ENCODE results near the gene HSF4.
A peak's percentile ranks its signal among the peaks of the same experiment; 100 is the strongest.

HSF4 gene

DNA sequence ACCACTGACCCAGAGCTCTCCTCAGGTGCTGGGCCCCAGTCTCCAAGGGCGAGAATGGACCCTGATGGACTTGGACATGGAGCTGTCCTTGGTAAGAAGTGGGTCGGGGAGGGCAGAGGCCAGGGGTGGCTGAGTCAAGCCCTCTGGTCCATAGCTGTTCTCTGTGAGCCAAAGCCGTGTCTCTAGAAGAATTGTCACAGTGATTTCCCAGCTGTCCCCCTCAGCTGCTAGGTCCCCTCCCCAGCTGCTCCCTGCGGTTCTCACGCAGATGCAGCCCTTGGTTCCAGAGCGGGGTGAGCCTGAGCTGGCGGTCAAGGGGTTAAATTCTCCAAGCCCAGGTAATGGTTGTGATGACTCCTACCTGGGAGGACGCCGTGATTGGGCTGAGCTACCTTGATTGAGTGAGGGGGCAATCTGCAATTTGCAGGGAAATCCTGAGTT is 4.5 kb downstream of the HSF4 start:
- no peak for DNase-seq

DNA sequence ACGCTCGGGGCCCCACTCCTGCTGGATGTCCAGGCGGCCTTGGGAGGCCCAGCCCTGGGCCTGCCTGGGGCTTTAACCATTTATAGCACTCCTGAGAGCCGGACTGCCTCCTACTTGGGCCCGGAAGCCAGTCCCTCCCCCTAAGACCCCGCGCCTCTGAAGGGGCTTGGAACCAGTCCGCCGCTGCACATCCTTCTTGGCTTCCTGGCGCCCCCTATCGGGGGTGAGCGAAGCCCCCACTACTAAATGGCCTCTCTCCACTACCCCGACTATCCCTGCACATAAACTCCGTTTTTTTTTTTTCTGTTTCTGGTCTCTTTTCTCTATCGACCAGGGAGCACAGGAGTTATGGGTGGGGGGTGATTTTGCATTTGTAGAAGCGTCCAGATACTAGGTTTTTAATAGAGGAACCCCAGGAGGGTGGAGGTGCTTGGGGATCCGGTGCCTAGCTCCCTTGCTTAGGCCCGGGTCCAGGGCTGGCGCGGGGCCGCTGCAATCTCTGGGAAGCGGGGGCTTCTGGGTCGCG is 5.2 kb downstream of the HSF4 start:
- peak; percentile 50 for DNase-seq

DNA sequence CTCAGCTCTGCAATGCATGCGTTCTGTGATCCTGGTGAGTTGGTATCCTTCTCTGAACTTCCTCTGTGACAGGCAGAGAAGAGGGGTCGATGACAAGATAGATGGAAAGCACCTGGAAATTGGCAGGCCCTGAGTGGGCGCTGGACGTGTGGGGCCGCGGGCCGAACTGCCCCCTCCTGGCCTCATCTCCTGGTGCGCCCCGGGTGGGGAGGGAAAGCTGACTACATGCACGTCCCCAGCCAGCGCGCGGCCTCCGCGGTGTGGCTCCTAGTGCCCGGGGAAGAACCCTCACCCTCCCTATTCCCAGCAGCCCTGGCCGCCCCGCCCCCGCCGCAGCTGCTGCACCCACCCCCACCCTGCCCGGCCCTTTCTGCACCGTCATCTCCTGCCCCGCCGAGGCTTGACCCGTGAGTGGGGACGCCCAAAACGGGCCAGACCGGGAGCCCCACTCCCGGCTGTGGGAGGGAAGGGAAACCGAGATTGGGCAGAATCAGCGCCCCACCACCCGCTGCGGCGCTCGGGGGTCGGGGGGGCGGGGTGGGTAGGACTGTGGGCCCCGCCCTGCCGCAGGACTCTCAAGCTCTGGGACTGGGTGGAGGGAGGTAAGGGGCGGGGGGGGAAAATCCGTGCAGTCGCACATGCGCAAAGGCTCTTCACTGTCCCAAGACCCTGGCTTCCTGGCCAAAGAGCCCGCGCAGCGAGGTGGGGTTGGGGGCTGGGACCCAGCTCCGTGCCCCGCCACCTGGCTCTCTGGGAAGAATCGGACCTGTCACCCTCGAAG is 5.8 kb downstream of the HSF4 start, which contains the start of gene NOL3:
TSS of gene NOL3 (plus strand) at position 371 of the 781 bp plus-strand sequence.
- peak; percentile 70 for DNase-seq

DNA sequence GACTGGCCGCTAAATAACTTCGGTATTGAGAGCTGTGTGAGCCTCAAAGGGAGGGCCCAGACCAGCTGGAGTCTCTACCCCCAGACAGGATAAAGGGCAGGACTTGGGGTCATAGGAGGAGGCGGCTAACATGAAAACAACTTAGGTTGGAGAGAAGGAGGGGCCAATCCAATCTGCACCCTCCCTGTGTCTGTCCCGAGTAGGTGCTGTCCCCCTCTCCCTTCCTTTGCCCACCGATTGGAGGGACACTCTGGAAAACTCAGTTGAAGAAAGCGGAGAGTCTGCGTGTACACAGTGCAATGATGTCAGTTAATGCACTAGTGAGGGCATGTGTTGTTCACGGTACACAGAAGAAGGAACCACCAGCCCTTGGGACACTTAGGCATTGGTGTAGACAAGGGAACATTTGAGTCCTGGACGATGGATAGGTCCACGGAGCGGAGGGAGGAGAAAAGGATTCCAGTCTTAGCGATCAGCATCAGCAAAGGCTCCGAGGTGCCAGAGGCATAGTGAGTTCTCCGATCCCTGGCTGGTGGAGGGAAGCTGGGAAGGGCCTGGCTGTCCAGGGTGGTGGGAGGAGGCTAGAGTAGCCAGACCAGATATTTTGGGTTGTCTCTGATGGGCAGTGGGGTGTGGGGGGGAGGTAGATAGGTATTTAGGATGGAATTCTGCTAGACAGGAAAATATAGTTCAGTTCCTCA is 6.6 kb downstream of the HSF4 start:
- peak; percentile 39 for DNase-seq

DNA sequence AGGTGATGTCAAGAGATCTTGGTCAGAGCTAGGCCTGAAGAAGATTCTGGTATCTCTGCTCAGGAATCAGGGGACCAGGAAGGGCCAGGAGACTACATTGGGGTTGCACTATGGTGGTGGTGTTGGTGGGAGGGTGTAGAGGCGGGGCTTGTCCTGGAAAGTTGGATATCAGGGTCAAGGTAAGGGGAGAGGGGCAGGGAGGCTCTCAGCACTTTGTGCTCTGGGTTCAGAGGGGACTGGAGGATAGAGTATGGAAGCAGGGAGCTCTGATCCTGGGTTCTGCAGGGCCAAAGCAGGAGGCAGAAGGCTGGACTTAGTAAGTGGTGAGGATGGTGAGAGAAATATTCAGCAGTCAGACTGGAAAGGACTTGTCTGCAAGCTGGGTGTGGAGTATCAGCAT is 8.8 kb downstream of the HSF4 start:
- DNase-seq, result no peak

DNA sequence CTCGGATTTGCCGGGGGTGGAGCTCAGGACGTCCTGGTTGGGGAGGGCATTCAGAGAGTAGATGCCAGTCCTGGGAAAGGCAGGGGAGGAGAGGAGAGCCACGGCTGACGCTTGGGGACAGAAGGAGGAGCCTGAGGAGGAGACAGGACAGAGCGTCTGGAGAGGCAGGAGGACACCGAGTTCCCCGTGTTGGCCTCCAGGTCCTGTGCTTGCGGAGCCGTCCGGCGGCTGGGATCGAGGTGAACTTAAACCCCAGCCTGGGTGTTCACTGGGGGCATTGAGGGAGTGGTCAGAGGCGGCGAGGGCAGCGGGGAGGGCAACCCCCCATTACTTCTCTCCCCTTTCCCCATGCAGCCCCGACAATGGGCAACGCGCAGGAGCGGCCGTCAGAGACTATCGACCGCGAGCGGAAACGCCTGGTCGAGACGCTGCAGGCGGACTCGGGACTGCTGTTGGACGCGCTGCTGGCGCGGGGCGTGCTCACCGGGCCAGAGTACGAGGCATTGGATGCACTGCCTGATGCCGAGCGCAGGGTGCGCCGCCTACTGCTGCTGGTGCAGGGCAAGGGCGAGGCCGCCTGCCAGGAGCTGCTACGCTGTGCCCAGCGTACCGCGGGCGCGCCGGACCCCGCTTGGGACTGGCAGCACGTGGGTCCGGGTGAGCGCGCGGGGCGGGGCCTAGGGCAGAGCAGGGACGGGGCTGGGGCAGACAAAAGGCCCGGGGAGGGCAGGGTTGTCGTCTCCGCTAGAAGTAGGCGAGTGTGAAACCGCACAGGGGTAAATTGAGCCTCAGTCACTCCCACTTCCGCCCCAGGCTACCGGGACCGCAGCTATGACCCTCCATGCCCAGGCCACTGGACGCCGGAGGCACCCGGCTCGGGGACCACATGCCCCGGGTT is 9.5 kb downstream of the HSF4 start:
- peak; percentile 54 for DNase-seq

DNA sequence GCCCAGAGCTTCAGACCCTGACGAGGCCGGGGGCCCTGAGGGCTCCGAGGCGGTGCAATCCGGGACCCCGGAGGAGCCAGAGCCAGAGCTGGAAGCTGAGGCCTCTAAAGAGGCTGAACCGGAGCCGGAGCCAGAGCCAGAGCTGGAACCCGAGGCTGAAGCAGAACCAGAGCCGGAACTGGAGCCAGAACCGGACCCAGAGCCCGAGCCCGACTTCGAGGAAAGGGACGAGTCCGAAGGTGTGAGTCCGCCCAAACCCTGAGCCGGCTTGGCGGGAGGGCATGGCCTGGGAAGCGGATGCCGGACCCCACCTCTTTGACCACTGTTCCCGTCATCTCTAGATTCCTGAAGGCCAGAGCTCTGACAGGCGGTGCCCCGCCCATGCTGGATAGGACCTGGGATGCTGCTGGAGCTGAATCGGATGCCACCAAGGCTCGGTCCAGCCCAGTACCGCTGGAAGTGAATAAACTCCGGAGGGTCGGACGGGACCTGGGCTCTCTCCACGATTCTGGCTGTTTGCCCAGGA is 10.2 kb downstream of the HSF4 start:
- DNase-seq, result no peak

DNA sequence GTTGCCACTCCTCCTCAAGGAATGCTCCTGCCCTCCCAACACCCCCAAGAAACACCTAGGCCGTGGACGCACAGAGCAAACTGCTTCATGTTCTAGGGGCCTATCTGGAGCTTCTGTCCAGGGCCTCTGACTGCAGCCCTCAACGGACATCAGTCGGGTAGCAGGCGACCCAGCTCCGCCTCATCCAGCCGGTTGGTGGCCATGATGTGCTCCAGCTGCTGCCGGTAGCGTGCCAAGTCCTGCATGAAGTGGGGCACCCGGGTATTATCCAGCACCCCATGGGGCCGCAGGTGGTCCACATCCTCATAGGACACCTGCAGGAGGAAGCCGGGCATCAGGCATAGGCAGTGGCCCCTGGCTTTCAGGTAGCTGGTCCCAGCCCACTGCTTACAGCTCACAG is 12.1 kb downstream of the HSF4 start:
- no peak for DNase-seq

DNA sequence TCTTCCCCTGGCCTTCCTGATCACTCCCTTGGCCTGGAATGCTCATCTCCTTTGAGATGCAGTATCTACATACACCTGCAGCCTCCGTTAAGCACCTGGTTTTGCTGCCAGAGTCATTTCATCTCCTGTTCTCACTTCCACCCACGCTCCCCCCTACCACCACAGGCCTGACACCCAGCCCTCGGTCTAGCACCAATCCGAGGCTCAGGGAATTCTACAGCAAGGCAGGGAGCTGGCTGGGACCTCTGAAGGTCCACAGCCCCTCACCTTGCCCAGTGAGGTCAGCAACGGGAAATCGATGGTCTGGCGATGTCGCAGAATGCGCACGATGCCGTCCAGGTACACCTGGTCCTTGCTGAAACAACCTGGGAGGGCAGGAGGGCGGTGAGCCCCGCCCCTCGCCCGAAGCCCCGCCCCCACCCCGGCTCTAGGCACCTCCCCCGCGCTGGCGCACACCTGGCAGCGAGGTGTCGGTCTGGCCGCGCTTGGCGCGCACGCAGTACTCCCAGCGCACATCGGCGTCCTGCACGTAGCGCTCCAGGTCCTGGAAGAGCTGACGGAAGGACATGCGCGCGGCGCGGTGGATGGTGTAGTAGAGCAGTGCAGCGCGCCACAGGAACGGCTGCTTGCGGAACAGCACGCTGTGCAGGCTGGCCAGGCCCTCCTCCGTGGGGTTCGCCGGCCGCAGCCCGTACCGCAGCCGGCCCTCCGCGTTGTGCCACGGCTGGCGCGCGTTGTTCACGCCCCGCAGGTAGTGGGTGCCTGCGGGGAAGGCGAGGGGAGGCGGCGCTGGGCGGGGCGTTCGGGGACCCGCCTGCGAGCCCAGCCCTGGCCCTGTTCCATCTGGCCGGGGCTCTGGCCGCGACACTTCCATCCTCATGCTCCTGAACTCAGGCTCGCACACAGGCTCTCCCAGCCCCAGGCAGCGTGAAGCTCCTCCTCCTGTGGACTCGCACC is 13.5 kb downstream of the HSF4 start:
- DNase-seq, result no peak

DNA sequence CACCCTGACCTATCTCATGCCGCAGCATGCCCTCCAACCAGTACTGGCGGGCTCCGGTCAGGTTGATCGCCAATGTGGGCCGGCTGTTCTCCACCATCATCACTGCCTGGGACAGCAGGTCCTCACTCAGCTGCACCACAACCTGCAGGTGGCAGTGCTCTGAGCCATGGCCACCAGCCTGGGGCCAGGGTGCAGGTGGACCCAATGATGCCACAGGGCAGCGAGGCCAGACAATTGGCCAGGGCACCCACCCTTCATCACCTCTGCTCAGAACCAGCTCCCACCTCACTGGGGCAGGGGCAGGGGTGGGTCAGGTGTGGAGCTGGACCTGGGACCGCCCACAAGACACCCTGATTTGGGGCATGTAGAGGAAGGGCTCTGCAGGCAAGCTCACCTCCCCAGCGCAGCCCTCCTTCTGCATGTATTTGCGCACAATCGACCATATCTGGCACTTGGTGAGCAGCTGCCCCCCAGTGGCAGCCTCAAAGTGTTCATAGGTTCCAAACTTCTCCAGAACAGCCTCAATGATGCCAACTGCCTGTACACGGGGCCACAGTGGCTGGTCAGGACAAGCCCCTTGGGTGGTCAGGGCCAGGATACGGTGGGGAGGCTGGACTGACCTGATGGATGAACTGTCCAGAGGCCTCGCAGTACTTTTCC is 15.0 kb downstream of the HSF4 start:
- DNase-seq, result no peak

DNA sequence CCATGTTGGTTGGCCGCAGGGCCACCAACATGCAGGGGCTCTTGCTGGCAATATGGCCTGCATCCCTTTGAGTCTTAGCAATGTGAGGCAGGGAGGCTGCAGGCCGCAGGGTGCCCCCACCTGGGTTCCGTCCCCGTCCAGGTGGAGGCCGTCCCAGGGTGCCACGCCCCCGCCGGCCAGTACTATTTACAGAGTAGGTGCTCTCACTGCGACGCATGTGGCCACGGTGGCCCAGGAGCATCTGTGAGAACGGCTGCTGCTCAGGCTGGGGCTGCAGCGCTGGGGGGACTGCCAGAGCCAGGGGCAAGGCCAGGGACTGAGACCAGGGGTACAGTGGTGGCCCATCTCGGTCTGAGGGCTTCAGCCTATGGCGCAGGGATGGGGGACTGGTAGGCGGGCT is 15.6 kb downstream of the HSF4 start:
- DNase-seq, result no peak

DNA sequence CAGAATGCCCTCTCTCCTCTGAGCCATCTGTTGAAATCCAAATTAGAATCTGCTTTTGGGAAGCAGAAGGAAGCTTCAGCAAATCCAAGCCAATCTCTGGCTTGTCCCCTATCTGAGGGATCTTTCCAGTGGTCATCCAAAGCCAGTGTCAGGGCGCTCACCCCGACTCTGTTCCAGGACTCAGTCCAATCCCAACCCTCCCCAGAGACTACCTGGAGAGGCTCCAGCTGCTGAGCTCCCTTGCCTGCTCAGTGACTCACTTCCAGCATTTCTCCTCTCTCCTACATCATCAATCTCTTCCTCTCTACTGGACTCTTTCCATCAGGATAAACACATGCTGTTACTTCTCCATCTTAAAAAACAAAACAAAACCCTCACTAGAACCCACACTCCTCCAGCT is 16.8 kb downstream of the HSF4 start:
- DNase-seq, result no peak

DNA sequence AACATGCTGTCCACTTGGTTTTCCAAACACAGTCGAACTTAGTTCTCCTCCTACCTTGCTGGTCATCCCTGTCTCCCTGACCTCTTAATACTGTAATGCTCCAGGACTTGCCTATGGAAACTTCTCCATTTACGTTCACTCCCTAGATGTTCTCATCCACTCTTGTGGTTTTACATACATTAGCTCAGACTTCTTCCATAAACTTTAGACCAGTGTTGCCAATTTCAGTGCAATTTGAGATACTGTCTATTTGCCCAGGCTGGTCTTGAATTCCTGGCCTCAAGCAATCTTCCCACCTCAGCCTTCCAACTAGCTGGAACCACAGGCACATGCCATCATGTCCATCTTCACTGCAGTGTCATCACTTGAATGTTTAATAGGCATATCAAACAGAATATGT is 17.7 kb downstream of the HSF4 start:
- DNase-seq, result no peak

DNA sequence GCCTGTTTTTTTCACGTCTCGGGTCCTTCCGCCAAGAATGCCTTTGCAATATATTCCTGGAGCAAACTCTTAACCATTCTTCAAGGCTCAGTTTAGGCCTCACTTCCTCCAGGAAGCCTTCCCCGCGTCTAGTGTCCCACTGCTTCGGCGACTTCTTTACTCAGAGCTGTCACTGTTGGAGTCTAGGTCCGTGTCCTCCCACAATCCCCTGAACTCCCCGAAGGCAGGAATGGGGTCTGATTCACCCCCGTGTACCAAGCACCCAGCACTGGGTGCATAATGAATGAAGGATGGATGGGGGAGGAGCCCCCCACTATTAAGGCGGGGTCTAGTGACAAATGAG is 18.7 kb downstream of the HSF4 start:
- DNase-seq, result no peak

DNA sequence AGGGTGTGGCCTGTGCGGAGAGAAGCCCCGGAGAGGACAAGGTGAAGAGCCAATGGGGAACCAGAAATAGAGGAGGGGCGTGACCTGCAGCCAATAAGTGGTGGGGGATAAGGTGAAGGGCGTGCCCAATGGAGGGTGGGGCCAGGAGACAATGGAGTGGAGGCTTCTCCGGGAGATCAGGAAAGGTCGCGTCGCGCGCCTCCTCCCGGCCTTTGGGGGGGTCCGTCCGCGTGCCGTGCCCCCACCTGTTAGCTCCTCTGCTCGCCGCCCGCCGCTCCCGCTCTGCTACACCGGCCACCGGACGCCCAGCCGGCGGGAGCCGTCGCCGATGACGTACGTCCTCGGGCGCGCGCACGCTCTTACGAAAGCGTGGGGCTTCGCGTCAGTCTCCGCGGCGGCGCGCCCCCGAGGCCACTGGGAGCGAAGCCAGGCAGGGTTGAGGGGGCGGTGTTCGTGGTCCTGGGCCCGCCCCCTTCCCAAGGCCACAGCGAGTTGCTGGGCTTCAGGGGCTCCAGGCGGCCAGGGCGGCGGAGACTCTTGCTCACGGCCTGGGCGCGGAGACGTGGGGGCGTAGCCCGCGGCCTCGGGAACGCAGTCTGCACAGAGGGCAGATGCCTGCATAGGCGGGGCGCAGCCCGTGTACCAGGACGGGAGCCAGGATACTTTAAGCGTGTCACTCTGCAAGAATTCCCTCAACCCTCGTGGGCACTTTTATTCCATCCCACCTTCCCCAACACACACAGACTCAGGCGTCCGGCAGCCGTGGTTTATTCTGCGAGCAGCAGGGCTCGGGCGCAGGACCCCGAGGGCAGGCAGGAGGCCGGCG is 19.3 kb downstream of the HSF4 start, which contains the start of gene MATCAP1:
TSS of gene MATCAP1 (minus strand) at position 337 of the 826 bp plus-strand sequence. CDS start 3,353 bp downstream, outside the sequence.
- DNase-seq, result peak; percentile 97

DNA sequence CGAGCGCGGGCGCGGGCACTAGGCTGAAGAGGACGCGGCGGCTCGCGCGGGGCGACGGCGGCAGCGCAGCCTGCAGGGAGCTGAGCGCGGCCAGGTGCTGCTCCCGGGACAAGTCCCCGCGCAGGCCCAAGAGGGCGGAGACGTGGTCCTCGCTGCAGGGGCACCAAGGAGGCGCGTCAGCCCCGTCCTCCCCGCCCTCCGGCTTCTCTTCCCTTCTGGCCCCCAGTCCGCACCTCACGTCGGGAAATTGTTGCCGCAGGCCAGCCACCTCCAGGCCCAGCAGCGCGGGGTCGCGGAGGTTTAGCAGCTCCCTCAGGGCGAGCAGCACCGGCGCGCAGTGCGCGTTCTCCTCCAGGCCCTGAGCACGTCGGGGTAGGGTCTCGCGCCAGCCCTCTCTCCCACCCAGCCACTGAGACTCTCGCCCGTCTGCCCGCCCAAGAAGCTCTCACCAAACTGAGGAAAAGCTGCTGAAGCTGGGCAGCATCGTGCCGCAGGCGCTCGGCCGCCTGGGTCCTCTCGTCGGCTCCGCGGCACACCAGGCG is 20.0 kb downstream of the HSF4 start:
- DNase-seq, result no peak

DNA sequence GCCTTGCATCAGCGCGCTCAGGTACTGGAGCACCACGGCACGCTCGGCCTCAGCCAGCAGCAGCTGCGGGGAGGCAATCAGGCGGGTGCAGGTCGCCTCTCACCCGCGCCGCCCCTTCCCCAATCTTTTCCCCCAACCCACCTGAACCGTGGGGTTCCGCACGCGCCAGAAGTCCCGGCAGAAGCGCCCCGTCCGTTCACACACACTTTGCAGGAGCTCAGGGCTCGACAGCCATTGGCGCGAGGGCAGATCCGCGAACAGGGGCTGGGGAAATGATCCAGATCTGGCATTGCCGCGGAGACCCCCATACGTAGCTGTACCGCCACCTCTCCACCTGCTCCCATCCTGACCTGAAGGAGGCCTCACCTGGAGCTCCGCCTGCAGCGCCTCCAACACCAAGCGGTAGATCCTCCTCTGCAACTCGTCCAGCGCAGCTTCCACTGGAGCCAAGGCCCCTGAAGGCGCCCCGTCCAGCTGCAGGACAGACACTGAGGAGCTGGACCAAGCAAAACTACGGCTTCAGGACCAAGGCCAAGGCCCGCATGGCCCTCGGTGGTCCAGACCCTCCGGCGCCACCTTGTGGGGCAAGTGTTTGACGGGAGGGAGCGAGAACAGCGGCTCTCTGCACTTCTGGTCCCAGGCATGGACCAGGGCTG is 20.6 kb downstream of the HSF4 start:
- peak; percentile 6 for DNase-seq

DNA sequence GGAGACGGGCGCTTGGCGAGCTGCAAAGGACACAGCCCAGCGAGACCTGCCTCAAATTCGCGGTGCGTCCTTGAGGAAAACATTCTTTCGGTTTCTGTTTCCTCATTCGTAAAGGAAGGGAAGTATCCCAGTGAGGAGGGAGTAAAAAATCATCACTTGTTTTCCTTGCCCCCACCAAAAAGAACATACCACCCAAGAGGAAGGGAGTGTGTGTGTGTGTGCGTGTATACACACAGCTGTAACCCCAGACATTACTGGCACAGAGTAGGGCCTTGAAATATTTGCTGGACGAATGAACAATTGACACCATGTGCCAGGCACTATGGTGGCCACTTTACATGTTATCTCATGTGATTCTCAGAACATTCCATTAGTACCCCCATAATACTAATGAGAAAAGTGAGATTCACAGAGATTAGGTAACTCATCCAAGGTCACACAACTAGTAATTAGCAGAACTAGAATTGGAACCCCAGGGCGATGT is 21.1 kb downstream of the HSF4 start:
- no peak for DNase-seq

DNA sequence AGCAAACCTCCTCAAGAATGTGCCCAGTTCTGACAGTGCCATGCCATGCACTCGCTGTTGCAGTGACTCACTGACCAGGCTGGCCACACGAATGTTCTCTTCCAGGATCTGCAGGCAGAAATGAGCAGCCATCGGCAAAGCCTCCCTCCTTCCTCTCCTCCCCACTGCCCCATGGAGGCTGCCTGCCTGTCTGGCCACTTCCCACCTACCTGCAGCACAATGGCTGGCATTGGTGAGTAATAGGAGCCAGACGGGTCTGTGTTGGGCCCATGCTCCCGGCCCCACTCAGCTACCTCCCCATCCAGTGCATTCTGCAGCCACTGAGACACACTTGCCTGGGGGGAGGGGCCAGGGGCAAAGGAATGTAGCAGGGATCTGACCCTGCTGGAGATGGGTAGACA is 22.0 kb downstream of the HSF4 start:
- DNase-seq, result no peak
